HS-27A (cell line): Measurements from ENCODE around the gene ZNF214.

Experiments
- DNase-seq: peaks from one replicate; pipeline ENCODE4 v3.0.0-alpha.2; 2012; ENCODE audit warnings: low read depth, missing footprints

The ZNF214 gene

DNA sequence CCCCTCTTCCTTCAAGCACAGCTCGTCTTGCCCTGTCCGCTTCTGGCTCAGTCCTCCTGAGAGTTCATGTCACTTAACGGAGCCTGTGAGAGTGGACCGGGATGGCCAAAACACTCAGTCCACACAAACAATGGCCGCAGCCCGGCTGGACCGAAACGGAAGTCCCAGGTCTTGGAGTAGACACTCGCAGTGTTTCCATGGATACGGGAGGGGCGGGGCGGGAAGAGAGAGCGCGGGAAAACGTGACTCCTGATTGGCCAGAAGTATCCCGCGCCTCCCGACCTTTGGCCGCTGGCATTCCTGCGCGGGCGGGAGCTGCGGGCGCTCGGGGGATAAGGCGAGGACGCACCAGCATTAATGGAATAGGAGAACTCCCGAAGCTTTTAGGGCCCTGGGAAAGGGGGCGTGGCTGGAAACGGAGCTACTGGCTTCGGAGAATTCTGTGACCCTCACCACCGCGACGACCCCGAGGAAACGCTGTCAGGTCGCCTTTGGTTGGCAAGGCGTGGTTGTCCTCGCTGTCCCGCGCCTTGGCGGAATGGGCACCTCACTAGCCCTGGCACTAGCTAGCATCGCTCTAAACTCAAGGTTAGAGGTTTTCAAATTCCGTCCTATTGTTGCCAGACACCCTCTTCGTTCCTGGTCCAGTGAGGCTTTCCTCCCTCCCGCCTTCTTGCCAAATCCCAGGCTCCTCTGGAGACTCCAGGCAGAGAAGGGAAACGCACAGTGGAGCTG, at the start of gene ZNF214, which contains the start of gene NLRP14:
TSS of gene ZNF214 (minus strand) at position 164 of the 735 bp plus-strand sequence. CDS start 17,511 bp downstream, outside the sequence.
TSS of gene NLRP14 (plus strand) at position 297 of the 735 bp plus-strand sequence. CDS start 18,108 bp downstream, outside the sequence.
- peak; percentile 95 for DNase-seq

DNA sequence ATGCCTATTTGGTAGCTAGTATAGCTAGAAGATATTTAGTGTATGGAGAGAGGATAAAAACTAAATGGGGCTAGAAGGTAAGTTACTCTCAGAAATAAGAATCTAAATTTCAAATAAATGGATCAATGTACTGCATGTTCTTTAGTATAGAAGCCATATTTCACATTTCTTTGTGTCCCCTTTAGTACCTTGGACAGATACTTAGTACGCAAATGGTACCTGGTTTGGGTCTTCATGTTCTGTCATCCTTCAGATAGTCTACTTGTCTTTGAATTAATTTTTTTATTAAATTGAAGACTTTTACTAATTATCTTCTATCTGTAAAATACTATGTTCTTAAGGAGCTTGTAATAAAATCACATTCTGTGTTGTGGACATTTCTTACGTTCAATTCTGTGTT, 42.4 kb upstream of the ZNF214 start:
- DNase-seq, result no peak

DNA sequence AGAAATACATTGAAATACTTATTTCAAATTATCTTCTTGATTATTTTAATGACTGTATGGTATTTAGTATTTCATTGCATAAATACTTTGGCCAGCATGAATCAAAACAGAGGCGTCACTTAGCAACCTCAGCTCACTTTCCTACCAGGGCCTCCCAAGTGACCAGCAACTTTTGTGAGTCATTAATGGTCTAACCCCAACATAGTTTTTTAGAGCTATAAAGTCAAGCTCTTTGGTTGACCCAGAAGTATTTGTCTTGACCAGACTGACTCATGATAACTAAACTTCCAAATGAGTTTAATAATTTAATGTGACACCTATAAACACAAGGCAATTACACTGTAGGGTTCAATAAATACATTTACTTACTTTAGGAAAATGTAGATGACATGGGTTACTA, 40.7 kb upstream of the ZNF214 start:
- peak; percentile 19 for DNase-seq

DNA sequence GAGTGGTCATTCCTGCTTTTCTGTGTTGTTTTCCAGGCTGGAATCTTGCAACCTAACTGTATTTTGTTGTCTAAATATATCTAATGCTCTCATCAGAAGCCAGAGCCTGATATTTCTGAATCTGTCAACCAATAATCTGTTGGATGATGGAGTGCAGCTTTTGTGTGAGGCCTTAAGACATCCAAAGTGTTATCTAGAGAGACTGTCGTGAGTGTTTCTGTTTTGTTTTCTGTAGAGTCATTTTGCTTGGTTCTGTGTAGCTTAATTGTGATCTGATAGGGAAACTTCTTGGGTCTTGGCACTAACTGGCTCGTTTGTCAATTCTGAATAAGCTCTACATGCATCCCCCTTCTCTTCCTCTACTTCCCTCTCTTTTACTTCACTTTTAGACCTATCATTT, 37.5 kb upstream of the ZNF214 start:
- DNase-seq, result no peak

DNA sequence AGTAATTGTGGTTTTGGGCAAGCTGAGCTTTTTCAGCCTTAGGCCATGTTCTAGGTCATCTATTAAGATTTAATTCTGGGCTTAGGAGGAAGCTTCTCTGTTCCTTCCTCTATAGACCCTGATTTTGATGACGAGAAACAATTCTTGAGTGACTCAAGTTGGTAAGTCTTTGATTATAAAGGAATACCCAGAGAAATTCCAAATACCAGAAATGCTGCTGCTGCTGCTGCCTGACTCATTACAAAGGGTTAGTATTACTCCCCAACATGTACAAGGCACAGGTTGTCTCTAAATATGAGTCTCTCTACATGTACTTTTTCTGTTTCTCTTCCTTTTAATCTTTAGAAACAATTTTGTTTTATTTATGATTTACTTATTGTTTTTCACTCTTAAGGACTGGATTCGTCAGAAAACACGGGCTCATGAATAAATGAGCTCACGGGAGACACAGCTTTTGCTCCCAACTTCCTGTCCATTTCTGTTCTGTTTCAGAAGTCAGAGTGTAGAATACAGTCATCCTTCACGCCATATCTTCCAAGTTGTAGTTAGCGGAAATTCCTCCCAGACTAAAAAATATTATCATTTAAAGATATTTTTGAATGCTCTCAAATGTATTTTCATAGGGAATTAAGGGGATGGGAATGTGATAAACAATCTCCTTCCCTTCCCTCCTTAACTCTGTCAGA, 36.8 kb upstream of the ZNF214 start:
- no peak for DNase-seq

DNA sequence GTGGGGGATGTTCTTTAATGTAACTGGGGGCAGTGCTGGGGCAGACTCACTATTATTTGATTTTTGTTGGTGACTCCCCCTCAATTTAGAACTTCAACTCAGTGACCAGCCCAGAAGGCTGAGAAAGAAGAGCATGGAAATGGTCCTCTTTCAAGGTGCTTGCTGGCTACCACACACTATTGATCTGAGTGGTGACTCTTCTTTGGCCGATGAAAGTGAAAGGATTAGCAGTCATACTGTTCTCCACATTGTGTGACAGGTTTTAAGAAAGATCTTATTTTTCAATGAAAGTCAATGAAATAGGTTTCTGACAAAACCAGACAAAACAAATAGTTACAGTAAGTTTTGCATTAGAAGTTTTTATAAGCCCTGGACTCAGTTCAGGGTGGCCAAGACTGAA, 30.0 kb upstream of the ZNF214 start:
- DNase-seq, result no peak

DNA sequence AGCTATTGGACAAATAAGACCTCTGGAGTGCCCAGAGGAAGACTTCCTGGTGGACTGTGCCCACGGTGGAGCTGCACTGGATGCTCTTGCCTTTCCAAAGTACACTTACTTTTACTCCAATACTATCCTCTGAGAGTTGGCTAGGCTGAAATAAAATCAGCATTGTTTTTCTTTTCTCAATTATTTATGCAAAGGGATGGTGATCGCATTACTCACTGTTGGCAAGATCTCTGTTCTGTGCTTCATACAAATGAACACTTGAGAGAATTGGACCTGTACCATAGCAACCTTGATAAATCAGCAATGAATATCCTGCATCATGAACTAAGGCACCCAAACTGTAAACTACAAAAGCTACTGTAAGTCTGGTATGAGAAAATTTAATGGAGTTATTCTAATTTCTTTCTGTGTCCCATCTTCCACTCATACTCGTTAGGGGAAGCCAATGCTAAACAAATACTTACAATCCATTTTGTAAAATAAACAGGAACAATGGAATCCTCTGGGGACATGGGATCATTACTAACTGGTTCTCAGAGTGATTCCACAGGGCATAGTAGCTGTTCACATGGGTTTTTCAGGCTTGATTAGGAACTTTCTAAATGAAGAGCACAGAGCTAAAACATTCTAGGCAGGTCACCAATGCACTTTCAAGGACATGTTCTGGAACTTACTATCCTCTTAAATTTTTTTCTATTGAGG, 26.5 kb upstream of the ZNF214 start:
- peak; percentile 1 for DNase-seq

DNA sequence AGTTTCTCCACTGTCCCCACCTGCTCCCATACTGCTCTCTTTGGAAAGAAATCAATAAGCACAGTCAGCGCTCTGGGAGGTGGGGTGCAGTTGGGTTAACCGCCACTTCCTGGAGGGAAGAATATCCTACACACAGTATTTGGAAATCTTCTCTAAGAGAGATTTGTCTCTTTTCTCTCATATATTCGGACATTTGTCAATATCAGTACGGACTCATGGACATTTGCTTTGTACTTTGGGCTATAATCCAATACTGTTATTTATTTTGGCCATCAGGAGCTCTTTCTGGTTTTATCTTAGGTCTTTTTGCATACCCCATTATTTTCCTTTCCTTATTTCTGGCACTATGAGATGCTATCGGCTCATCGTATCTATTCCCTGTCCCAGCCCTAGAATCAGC, 13.9 kb upstream of the ZNF214 start:
- no peak for DNase-seq

DNA sequence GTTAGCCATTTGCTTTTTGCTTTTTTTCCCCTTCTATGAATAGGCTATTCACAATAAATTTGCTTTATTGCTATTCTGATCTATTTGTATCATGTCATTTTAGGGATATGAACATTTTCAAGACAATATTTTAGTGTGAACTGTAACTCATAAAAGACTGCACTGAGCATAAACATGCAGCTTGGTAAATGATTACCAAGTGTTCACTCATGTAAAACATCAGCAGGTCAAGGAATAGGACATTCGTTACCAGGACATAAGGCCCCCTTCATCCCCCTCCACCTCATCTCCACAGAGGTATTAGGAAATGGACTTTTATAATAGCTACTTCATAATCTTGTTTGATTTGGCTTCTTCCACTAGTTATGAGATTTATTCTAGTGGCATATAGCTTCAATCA, 12.5 kb upstream of the ZNF214 start:
- no peak for DNase-seq

DNA sequence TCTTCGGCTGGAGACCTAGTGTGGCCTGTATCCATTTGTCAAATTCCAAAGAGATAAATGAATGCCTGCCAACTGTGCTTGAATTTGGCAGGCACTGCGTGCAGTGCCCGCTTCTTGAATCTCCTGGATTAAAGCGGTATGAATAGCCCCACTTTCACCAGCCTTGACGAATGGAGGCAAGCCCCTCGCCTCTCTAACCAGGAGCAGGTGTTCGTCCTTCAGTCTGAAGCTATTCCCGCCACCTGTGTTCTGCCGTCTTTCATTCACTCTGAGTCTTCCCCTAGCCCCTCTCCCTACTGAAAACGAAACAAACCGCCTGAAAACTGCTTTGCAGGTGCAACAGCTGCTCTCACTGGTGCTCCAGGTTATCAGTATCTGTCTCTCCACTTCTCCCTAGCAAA, 11.3 kb upstream of the ZNF214 start:
- no peak for DNase-seq

DNA sequence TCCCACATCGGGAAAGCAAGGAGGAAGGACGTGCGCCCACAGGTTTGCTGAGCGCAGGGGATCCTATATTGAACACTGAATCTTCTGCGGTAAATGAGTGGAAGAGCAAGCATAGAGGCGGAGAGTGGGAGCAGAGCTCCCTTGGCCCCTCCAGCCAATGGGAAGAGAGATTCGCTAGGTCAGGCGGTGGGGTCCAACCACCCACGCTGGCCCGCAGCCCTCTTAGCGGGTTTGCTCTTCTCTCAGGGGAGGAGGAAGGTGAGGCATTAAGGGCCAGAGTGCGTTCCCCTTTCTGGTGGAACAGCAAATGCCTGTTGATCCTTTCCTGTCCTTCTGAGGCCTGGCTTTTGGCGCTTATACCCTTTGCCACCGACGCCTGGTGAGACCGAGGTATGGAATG, 10.7 kb upstream of the ZNF214 start:
- no peak for DNase-seq

DNA sequence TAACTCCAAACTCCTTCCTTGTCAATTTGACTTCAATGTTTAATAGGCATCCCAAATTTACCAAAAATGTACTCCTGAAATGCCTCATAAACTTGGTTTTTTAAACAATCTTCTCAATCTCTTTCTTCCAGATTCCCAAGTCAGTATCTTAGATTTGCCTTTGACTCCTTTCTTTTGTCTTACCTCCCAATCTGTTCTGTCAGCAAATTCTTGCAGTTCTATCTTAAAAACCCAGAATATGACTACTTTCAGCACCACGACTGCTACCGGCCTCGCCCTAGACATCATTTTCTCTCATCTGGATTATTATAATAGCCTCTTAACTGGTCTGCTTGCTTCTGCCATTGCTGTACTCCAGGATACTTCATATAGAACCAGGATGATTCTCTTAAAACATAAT, 8.0 kb upstream of the ZNF214 start:
- no peak for DNase-seq

DNA sequence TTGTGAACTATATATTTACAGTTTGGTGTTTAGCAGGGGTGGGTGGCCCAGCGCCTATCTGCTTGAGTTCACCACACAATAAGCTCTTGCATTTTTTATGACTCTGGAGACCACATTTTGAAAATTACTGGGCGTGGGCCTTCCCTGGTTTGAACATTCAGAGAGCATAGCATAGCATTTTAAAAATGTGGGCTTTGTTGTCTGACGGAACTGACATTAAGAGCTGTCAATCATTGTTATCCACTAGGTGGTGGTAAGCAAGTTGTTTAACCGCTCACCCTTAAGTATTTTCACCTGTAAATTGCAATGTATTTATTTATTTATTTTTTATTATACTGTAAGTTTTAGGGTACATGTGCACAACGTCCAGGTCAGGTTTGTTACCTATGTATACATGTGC, 1.2 kb upstream of the ZNF214 start:
- DNase-seq, result no peak

DNA sequence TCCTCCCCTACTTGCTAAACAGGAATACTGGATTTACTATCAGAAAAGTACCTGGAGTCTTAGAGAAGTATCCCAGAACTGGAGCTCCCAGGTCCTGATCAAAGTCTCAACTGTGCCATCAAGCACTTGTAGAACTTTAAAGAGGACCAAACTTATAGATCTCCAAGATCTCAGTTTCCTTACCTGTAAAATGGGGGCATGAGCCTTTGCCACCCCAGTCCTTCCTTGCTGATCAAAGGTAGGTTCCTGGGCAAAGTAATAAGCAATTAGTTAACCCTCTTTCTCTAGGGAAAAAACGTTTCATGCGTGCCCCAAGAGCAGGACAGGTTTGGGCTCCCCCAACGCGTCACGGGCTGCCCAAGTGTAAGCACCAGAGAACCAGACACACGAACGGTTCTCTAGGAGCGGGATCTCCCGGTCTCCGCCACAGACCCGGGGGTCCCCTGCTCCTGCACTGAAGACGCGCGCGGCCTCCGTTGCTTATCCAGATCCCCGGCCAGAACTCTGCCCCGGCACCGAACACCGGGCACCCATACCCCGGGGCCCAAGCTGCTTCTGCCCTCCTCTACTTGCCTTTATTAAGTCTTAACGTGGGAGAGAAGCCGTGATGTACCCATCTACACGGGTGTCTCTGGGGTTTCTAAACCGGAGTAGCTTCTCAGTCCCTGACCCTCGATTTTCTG, 505 bp downstream of the ZNF214 start:
- DNase-seq, result peak; percentile 1

DNA sequence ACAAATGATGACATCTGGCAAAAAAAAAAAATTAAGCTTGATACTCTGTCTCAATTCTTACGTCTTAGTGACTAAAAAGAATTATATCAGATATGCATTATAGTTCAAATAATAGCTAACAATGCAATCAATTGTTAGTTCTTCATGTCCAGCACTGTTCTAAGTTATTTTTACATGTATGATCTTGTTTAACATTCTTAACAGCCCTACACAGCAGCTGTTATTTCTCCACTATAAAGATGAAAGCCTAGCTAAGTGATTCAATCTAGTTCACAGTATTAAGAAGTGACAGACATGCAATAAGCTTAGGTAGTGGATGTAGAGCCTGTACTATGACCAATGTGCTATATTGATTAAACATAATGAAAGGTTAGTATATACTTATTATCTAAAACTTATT, 4.1 kb downstream of the ZNF214 start:
- no peak for DNase-seq

DNA sequence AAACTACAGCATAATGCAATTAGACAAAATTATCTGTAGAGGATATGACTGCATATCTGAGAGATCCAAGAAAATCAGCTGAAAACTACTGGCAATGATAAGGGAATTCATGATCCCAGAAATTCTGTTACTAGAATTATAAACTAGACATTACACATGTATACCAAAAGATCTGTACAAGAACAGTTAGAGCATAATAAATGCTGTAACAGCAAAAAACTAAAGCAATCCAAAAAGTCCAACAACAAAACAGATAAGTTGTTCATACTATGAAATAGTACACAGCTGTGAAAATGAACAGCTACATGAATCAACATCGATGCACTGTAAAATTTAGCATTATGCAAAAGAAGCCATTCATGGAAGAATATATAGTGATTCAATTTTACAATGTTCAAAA, 6.0 kb downstream of the ZNF214 start:
- DNase-seq, result no peak

DNA sequence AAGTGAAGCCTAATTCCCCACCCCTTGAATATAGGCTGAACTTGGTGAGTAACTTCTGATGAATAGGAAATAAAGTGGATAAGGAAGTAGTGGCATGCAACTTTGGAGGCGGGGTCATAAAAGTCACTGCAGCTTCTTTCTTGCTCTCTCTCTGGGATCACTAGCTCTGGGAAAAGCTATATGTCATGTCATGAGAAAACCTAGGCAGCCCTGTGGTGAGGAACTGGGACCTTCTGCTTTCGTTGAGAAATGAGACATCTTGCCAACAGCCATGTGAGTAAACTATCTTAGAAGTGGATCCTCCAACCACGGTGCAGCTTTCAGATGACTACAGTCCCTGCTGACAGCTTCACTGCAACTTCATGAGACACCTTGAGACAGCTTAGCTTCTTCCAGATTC, 15.7 kb downstream of the ZNF214 start:
- no peak for DNase-seq

DNA sequence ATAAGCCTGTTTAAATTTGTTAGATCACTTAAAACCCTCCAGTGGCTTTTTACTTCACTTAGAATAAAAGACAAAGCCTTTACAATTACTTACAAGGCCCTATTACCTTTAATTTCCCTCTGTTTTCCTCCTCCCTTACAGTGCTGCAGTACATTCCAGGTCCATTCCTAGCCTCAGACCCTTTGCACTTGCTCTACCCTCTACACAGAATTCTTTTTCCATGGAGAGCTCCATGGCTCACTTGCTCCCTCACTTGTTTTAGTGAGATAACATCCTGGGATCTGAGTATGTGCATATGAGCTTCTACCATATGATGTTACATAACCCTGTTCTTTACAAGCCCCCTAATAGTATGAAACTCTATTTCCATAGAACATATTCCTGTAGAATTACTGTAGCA, 24.4 kb downstream of the ZNF214 start:
- DNase-seq, result no peak

DNA sequence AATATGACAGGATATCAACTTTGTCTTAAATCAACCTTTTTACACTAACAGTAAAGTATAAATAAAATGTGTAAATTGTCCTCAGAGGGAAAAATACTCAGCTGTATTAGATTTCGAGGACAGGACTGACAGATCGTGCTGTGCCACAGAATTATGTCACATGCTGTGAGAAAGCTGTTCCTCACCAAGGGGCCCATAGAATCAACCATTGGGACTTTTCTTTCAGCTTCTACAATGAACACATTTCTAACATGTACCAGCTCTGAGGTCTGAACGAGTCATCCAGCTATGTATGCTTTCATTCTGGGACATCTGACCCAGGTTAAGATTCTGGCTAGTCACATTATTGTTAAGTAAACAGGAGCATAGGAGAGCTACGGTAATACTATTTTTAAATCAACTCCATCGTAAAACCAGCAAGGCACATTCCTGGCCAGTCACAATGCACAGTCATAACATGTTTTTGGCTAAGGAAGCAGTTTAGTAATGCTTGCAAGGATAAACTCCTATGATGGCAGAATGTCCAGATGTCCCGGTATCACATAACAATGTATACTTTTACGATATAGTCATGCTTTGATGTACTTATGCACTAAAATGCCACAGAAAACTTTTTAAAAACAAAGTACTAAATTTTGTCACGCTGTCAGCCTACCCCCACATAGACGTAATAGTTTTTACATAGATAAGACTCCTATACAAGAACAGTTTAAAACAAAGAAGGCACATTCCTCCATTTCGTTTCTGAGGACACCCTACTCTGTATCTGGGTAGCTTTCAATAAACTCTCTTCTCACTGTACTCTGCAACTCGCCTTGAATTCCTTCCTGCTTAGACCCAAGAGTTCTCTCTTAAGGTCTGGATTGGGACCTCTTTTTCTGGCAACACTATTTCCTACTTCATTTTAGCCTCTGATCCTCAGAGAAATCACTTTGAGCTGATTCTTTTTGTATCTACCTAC, 27.4 kb downstream of the ZNF214 start:
- peak; percentile 79 for DNase-seq

DNA sequence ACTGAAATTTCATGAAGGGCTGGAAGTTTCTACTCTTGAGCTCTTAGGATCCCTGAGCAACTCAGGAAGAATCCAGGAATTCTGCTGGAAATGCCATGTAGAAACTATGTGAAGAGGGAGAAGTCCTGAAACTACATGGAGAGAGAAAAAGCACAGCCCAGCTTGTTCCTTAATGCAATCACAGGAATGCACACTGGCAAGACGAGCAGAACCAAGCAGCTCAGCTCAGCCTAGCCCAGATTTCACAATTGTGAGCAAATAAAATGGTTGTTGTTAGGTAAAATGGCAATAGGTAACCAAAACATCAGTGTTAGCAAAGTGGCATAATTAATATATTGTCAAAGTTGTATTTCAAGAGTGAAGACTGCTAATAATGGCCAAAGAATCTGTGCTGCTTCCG, 28.1 kb downstream of the ZNF214 start:
- no peak for DNase-seq

DNA sequence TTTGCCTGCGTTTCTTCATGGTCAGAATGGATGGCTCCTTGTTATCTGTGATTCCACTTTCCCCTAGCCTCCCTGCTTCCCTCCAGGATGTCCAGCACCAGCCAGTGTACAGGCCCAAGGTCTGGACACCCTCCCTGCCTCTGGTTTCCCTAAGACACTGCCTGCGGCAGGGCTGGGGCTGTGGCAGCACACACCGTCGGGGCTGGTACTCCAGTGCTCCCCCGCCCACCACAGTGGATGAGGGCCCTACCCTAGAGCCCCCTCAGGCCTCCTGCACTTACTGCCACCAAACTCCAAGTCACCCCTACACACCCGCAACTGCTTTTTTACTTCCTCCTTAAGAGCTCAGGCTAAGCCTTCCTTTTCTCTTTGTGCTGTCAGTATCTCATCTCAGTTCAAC, 28.9 kb downstream of the ZNF214 start:
- DNase-seq, result no peak
